NT2/D1 (cell line): Measurements from ENCODE around the gene ACOX3.

Experiments
- DNase-seq: peaks from one replicate; pipeline ENCODE4 v3.0.0-alpha.2; 2011; ENCODE audit warnings: low read depth, low spot score
- H3K27me3 ChIP-seq: 2 replicates; pipeline ENCODE4 v1.6.0; 2011; ENCODE audit warnings: mild to moderate bottlenecking; ENCODE audit not compliant: insufficient read length, insufficient read depth
- H3K36me3 ChIP-seq: 2 replicates; pipeline ENCODE4 v1.6.1; 2011; ENCODE audit warnings: mild to moderate bottlenecking, low read length, mixed read lengths; ENCODE audit not compliant: insufficient read depth, insufficient read length
- H3K4me1 ChIP-seq: 2 replicates; pipeline ENCODE4 v1.5.1; 2011; ENCODE audit not compliant: insufficient read depth, insufficient read length
- H3K4me3 ChIP-seq: 2 replicates; pipeline ENCODE4 v1.5.1; 2011; ENCODE audit warnings: low read depth; ENCODE audit not compliant: insufficient read length
- H3K9ac ChIP-seq: 2 replicates; pipeline ENCODE4 v1.6.0; 2011; ENCODE audit warnings: low read depth; ENCODE audit not compliant: insufficient read length
- H3K9me3 ChIP-seq: 2 replicates; pipeline ENCODE4 v1.5.1; 2011; ENCODE audit warnings: mild to moderate bottlenecking, low read length; ENCODE audit not compliant: insufficient read depth
- SUZ12 ChIP-seq: IDR thresholded peaks from 2 replicates; pipeline ENCODE4 v1.6.1; 2011; ENCODE audit not compliant: insufficient read length, insufficient read depth; ENCODE audit errors: extremely low read depth
- YY1 ChIP-seq: IDR thresholded peaks from 2 replicates; pipeline ENCODE4 v1.6.1; 2011; ENCODE audit not compliant: insufficient read length, insufficient read depth
- ZNF274 ChIP-seq: IDR thresholded peaks from 2 replicates; pipeline ENCODE4 v1.6.1; 2011; ENCODE audit warnings: mild to moderate bottlenecking, low read depth, low read length

The ACOX3 gene

GRCh38 chr4:8332038-8332857 is 108.3 kb downstream of the ACOX3 start:
- peaks cover 4% of the 10 kb centered on the region for H3K27me3 ChIP-seq
- H3K9me3 ChIP-seq, result peaks cover 22% of the 10 kb centered on the region
- no peaks in the 10 kb centered on the region for H3K36me3 ChIP-seq
- DNase-seq, result no peak
- no peak overlapping the region for H3K4me3 ChIP-seq
- H3K4me1 ChIP-seq, result no peaks in the 10 kb centered on the region
- no peak overlapping the region for H3K9ac ChIP-seq
- TF ChIP-seq SUZ12, result no peak
- TF ChIP-seq ZNF274, result no peak
- no peak for TF ChIP-seq YY1

GRCh38 chr4:8331575-8331955 is 109.0 kb downstream of the ACOX3 start:
- peaks cover 4% of the 10 kb centered on the region for H3K27me3 ChIP-seq
- H3K4me3 ChIP-seq, result no peak overlapping the region
- peaks cover 21% of the 10 kb centered on the region for H3K9me3 ChIP-seq
- TF ChIP-seq YY1 (no peak), SUZ12 (no peak), ZNF274 (no peak)
- no peak overlapping the region for H3K9ac ChIP-seq
- DNase-seq, result no peak
- no peaks in the 10 kb centered on the region for H3K36me3 ChIP-seq
- H3K4me1 ChIP-seq, result no peaks in the 10 kb centered on the region

- TF ChIP-seq SUZ12 (no peak), ZNF274 (no peak), YY1 (no peak)
- no peak overlapping the region for H3K9ac ChIP-seq
- no peak overlapping the region for H3K4me3 ChIP-seq
- H3K27me3 ChIP-seq, result peaks cover 4% of the 10 kb centered on the region
- peaks cover 21% of the 10 kb centered on the region for H3K9me3 ChIP-seq
- no peaks in the 10 kb centered on the region for H3K4me1 ChIP-seq
- DNase-seq, result no peak
- H3K36me3 ChIP-seq, result no peaks in the 10 kb centered on the region
These were observed 109.5 kb downstream of the ACOX3 start for GRCh38 chr4:8330821-8331574.

- Histone ChIP-seq H3K36me3 (no peaks in the 10 kb centered on the region), H3K27me3 (peaks cover 4% of the 10 kb centered on the region), H3K9me3 (peaks cover 13% of the 10 kb centered on the region; the same call in 1 of the 2 replicates), H3K4me1 (no peaks in the 10 kb centered on the region), H3K4me3 (no peak overlapping the region), H3K9ac (no peak overlapping the region)
- DNase-seq, result no peak
- TF ChIP-seq SUZ12, result no peak
- TF ChIP-seq ZNF274, result no peak
- TF ChIP-seq YY1, result no peak
These were observed 110.4 kb downstream of the ACOX3 start for GRCh38 chr4:8329859-8330761.

- H3K4me1 ChIP-seq, result no peaks in the 10 kb centered on the region
- peaks cover 4% of the 10 kb centered on the region for H3K27me3 ChIP-seq
- H3K36me3 ChIP-seq, result no peaks in the 10 kb centered on the region
- no peak for TF ChIP-seq SUZ12
- TF ChIP-seq ZNF274, result no peak
- TF ChIP-seq YY1, result no peak
- no peak overlapping the region for H3K4me3 ChIP-seq
- DNase-seq, result no peak
- peaks cover 17% of the 10 kb centered on the region; the same call in 1 of the 2 replicates for H3K9me3 ChIP-seq
- H3K9ac ChIP-seq, result no peak overlapping the region
These were observed 111.0 kb downstream of the ACOX3 start for GRCh38 chr4:8329560-8329858.

GRCh38 chr4:8328866-8329559 is 111.5 kb downstream of the ACOX3 start:
- no peak overlapping the region for H3K9ac ChIP-seq
- H3K4me3 ChIP-seq, result no peak overlapping the region
- H3K36me3 ChIP-seq, result no peaks in the 10 kb centered on the region
- peaks cover 4% of the 10 kb centered on the region for H3K27me3 ChIP-seq
- peaks cover 22% of the 10 kb centered on the region; the same call in 1 of the 2 replicates for H3K9me3 ChIP-seq
- no peaks in the 10 kb centered on the region for H3K4me1 ChIP-seq
- TF ChIP-seq SUZ12 (no peak), ZNF274 (no peak), YY1 (no peak)
- DNase-seq, result no peak
